GM21529 (cell line): ENCODE data around the gene IQCK.

ENCODE experiments used
- ATAC-seq: cut with Tn5 transposase; IDR thresholded peaks from one replicate; pipeline ENCODE4 v1.9.1; 2021; ENCODE audit not compliant: unreplicated experiment

IQCK gene

GRCh38 chr16:19698480-19699465 lies 19.3 kb upstream of the IQCK start:
- ATAC-seq, result no peak

DNA sequence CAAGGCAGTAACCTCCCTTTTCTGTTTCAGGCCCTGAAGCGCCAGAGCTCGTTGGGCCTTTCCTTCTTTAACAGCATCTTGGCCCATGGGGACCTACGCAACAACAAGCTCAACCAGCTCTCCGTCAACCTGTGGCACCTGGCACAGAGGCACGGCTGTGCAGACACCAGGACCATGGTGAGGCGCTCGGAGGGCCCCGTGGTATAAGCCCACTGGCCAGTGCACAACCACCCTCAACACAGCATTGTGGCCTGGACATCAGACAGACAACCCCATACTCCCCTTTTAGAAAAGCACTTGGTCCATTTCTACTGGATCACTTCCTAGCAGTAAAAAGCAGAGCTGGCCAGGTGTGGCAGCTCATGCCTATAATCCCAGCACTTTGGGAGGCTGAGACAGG lies 18.6 kb upstream of the IQCK start:
- ATAC-seq, result no peak

DNA sequence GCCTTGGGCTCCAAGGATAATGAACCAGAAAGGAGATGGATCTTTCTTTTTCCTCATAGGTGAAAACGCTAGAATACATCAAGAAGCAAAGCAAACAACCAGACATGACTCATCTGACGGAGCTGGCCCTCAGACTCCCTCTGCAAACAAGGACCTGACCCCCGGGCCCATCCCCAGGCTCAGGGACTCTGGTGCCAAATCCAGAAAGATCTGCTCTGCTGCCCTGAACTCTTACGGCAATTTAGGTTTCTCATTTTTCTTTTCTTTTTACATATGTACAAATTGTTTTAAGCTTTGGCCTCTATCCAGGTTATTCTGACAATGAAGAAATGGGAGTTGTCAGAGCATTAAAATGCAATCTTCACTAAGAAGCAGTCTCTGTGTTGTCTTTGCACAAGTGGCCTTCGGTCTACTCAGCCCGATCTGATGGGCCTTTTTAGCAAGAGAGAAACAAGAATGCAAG lies 17.7 kb upstream of the IQCK start:
- no peak for ATAC-seq

DNA sequence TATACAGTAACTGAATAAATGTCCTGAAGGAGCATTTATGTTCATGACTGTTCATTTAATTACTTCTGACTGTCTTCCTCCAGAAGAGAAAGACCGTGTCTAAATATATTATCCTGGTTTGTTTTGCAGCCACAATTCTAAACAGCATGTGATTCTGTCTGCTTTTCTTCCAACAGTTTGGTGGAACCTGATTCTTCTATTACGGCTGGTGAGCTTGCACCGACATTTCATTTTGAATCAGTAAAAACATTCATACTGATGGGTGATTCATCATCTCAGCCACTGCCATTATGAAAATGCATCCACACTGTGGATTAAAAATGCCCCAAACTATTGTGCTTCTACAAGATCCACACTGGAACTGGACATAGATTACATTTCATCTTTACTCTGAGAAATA lies 17.0 kb upstream of the IQCK start:
- ATAC-seq, result no peak

DNA sequence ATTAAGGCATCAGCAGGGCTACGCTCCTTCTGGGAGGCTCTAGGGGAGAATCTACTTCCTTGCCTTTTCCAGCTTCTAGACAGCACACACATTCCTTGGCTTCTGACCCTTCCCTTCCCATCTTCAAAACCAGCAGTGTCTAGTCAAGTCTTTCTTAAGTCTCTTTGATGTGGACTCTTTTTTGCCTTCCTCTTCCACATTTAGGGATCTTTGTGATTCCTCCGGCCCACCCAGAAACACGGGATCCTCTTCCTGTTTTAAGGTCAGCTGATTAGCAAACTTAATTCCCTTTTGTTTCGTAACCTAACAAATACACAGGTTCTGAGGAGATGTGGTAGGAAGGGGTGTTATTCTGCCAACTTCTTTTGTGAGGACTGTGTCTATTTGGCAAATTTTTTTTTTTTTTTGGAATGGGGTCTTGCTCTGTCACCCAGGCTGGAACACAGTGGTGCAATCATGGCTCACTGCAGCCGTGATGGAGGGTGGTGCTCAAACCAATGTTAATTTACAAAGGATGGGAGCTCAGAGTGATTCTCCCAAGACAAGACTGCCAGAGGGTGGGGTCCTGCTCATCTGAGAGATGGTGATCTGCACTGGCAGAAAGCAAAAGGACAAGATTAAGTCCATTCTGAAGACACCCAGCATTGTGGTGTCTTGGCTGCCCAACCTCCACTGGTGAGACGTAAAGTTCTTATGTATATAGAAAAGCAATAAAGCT lies 14.7 kb upstream of the IQCK start:
- ATAC-seq, result no peak

DNA sequence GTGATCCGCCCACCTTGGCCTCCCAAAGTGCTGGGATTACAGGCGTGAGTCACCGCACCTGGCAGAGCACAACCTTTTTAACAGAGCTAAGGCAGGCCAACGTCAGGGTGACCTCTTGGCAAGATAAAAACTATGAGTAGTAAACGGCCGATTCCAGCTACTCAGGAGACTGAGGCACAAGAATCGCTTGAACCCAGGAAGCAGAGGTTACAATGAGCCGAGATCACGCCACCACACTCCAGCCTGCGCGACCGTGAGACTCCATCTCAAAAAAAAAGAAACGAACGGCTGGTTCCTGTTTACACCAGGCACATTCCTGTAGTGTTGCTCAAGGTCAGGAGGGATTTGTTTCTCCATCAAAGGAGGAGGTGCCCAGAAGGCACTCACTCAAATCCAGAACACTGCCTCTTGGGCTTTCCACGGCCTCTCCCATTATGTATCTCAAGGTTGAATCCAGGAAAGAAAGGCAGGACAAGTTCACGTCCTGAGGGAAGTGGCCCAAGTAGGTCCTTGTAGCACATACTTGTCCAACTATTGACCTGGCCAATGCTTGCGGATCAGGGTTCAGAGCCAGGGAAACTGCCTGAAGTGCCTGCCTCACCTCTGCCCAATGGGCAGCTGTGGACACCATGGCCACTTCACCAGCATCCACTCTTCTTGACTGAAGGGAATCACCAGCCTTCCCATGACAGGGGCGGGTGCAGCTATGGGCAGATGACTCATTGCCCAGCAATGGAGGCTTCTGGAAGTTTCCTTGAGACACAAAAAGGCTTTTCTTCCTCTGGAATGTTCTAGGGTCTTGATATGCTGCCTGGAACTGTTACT lies 13.5 kb upstream of the IQCK start:
- no peak for ATAC-seq

DNA sequence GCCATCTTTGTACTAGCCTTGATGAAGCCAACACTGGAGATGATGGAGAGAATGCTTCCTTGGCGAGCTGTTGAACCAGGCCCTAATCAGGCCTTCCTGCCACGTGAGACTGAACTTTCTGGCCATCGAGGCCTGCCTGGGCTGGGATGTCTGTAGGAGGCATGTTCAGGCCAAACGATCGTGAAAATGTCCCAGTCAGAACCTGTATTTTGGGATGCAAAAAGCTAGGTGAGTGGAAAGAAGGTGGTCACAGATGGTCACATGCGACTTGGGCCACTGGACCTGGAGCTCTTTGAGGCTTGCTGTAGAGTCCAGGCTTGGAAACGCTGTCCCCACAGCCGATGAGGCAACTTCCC lies 12.9 kb upstream of the IQCK start:
- no peak for ATAC-seq

DNA sequence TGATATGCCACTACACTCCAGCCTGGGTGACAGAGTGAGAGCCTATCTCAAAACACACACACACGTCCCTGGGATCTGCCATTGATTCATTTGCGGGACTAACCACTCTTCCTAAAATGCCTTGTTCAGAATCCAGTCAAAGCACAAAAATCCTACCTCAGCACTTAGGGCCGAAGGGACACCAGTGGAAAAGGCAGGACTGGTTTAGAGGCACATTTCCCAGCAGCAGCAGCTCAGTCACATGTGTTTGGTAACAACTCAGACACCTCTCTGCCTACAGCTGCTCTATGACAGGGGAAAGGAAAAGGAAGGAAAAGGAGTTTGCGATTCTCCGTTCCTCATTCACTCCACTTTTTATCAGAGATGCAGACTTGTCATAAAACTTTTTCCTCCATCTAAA lies 12.2 kb upstream of the IQCK start:
- ATAC-seq, result no peak

- no peak for ATAC-seq
Measured at GRCh38 chr16:19706846-19707245, 11.2 kb upstream of the IQCK start.

- no peak for ATAC-seq
Measured at GRCh38 chr16:19707569-19708295, 10.3 kb upstream of the IQCK start.

- ATAC-seq, result no peak
Measured at GRCh38 chr16:19708296-19709205, 9.5 kb upstream of the IQCK start.

GRCh38 chr16:19709381-19710136 lies 8.5 kb upstream of the IQCK start:
- no peak for ATAC-seq

DNA sequence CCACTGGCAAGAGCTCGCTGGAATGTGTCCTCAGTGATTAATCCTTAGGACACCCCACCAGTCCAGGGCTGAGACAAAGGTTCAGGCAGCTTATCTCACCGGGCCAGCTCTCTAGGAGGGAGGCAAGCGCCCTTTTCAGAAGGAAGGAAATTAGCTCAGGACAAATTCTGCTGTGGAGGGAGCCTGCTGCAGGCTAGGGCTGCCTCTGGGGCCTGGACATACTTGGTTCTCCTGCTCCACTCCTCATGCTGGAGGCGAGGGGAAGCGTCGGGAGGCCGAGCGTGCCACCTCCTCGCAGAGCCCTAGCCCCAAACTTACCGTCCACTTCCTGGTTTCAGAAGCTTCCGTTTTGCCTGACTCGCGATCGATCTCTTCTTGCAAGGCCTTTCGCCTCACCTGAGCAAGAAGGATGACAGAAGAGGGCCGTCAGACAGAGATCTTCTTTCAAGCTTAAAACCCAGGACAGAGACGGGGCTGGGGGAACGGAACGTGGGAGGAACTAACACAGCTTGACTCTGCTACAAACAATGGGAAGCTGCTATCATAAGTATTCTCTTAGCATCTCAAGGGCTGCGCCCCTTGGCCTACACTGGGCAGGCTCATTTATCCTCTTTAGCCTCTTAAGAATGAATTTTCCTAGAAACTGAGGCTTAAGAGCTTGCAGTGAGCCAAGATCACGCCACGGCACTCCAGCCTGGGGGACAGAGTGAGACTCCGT lies 7.7 kb upstream of the IQCK start:
- no peak for ATAC-seq

- ATAC-seq, result no peak
Measured at GRCh38 chr16:19710991-19711545, 7.0 kb upstream of the IQCK start.

DNA sequence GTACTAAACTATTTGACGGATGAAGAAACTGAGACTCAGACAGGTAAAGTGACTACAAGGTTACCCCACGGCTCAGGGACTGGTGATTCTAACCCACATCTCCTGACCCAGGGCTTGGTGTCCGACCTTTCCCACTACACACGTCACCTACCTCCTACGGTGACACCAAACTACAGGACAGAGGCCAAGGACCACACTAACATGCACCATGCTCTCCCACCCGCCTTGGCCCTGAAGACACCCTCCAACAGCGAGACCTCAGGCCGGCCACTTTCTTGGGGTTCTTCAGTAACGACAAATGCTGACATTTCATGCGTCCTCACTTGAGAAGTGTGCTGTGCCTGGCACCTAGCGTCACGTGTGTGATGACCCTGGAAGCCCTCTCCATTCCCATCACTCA lies 6.4 kb upstream of the IQCK start:
- no peak for ATAC-seq

GRCh38 chr16:19712418-19713058 lies 5.5 kb upstream of the IQCK start:
- no peak for ATAC-seq

GRCh38 chr16:19713697-19714096 lies 4.4 kb upstream of the IQCK start:
- ATAC-seq, result no peak
